ENCODE measurements around the gene COL6A3.

Gene COL6A3

GRCh38 chr2:237337586-237337985, 76.4 kb downstream of the COL6A3 start:
- Histone ChIP-seq H3K27ac (ENCODE audit: low read depth, low read length) (no peak overlapping the region), H3K9ac (ENCODE audit: low read length) (no peak overlapping the region), H3K4me3 (ENCODE audit: low read depth in 1 of 2, low read length in 2 of 2) (no peak overlapping the region), H3K27me3 (ENCODE audit: control insufficient read depth in 1 of 2, insufficient read depth in 2 of 2, low read length in 2 of 2) (no peaks in the 10 kb centered on the region), H3K4me1 (ENCODE audit: insufficient read depth, low read length) (peaks cover 32% of the 10 kb centered on the region), H3K36me3 (ENCODE audit: insufficient read depth, low read length) (peaks cover 86% of the 10 kb centered on the region), H3K9me3 (ENCODE audit: low read length) (no peaks in the 10 kb centered on the region)

GRCh38 chr2:237336131-237336530, 77.8 kb downstream of the COL6A3 start:
- Histone ChIP-seq H3K27ac (ENCODE audit: low read depth, low read length) (no peak overlapping the region), H3K27me3 (ENCODE audit: control insufficient read depth in 1 of 2, insufficient read depth in 2 of 2, low read length in 2 of 2) (no peaks in the 10 kb centered on the region), H3K4me1 (ENCODE audit: insufficient read depth, low read length) (peaks cover 33% of the 10 kb centered on the region), H3K9me3 (ENCODE audit: low read length) (no peaks in the 10 kb centered on the region), H3K9ac (ENCODE audit: low read length) (no peak overlapping the region), H3K36me3 (ENCODE audit: insufficient read depth, low read length) (peaks cover 80% of the 10 kb centered on the region), H3K4me3 (ENCODE audit: low read depth in 1 of 2, low read length in 2 of 2) (no peak overlapping the region)

- Histone ChIP-seq H3K9ac (ENCODE audit: low read length) (no peak overlapping the region), H3K27ac (ENCODE audit: low read depth, low read length) (peak overlapping the region; percentile 51), H3K9me3 (ENCODE audit: low read length) (no peaks in the 10 kb centered on the region), H3K27me3 (ENCODE audit: control insufficient read depth in 1 of 2, insufficient read depth in 2 of 2, low read length in 2 of 2) (no peaks in the 10 kb centered on the region), H3K4me3 (ENCODE audit: low read depth in 1 of 2, low read length in 2 of 2) (no peak overlapping the region), H3K4me1 (ENCODE audit: insufficient read depth, low read length) (peaks cover 42% of the 10 kb centered on the region), H3K36me3 (ENCODE audit: insufficient read depth, low read length) (peaks cover 73% of the 10 kb centered on the region)
These were observed 80.2 kb downstream of the COL6A3 start for GRCh38 chr2:237333748-237334147.

DNA sequence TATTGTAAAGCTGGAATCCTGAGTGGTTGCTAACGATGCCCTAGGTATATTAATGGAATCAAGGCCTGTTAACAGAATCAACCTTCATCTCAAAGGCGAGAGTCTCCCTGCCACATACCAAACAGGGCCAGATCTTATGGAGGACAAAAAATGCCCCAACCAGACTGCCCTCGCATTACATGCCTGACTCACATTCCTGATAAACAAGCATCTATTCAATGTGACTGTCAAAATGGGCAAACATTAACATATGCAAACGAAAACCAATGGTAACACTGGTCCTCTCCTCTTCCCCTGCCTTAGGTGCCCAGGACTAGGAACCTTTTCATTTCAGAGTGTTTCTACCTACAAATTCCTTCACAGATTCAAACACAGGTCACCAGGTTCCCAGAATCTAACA, 83.4 kb downstream of the COL6A3 start:
- Histone ChIP-seq H3K36me3 (ENCODE audit: insufficient read depth, low read length) (peaks cover 69% of the 10 kb centered on the region), H3K4me1 (ENCODE audit: insufficient read depth, low read length) (peaks cover 74% of the 10 kb centered on the region), H3K27ac (ENCODE audit: low read depth, low read length) (peak overlapping the region; percentile 59), H3K9ac (ENCODE audit: low read length) (no peak overlapping the region), H3K27me3 (ENCODE audit: control insufficient read depth in 1 of 2, insufficient read depth in 2 of 2, low read length in 2 of 2) (no peaks in the 10 kb centered on the region), H3K4me3 (ENCODE audit: low read depth in 1 of 2, low read length in 2 of 2) (no peak overlapping the region), H3K9me3 (ENCODE audit: low read length) (no peaks in the 10 kb centered on the region)

DNA sequence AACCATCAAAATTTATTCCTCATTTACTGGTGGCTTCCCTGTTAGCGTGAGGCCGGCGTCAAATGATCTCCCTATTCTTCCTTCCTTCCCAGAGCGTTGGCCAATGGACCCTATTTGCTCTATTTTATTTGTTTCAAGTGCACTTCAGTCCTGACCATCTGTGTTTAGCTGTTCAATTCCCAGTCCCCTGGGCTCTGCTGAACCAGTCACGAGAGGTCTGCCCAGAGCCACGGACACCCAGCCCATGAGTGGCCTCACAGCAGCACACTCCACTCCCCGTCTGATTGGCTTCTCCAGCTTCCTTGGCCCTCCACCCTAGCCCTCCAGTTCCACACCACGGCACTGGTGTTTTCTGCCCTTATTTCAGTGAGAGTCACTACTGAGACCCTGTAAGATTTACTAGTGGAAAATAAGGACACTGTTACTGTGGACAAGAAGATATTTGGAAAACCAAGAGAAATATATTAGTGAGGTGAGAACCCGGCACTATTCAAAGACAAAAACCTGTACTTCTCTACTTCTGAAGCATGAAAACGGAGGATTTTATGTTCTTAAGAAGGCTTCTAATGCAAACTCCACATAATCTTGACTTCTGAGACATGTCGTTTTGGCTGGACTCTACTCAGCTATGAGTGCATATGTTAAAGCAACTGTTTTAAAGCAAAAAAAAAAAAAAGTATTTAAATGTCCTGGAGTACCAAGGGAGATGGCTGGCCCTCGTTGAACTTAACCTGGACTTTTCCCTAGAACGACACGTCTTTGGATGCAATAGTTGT, 86.6 kb downstream of the COL6A3 start:
- Histone ChIP-seq H3K27ac (ENCODE audit: low read depth, low read length) (peak overlapping the region; percentile 95), H3K27me3 (ENCODE audit: control insufficient read depth in 1 of 2, insufficient read depth in 2 of 2, low read length in 2 of 2) (no peaks in the 10 kb centered on the region), H3K9ac (ENCODE audit: low read length) (no peak overlapping the region), H3K4me3 (ENCODE audit: low read depth in 1 of 2, low read length in 2 of 2) (no peak overlapping the region), H3K4me1 (ENCODE audit: insufficient read depth, low read length) (peaks cover 80% of the 10 kb centered on the region), H3K9me3 (ENCODE audit: low read length) (no peaks in the 10 kb centered on the region), H3K36me3 (ENCODE audit: insufficient read depth, low read length) (peaks cover 55% of the 10 kb centered on the region)

- Histone ChIP-seq H3K27me3 (ENCODE audit: control insufficient read depth in 1 of 2, insufficient read depth in 2 of 2, low read length in 2 of 2) (no peaks in the 10 kb centered on the region), H3K27ac (ENCODE audit: low read depth, low read length) (peak overlapping the region; percentile 95), H3K9me3 (ENCODE audit: low read length) (no peaks in the 10 kb centered on the region), H3K4me3 (ENCODE audit: low read depth in 1 of 2, low read length in 2 of 2) (no peak overlapping the region), H3K9ac (ENCODE audit: low read length) (no peak overlapping the region), H3K36me3 (ENCODE audit: insufficient read depth, low read length) (peaks cover 56% of the 10 kb centered on the region), H3K4me1 (ENCODE audit: insufficient read depth, low read length) (peaks cover 83% of the 10 kb centered on the region)
These were observed 87.4 kb downstream of the COL6A3 start for GRCh38 chr2:237326266-237327171.

- Histone ChIP-seq H3K27ac (ENCODE audit: low read depth, low read length) (peak overlapping the region; percentile 95), H3K9me3 (ENCODE audit: low read length) (no peaks in the 10 kb centered on the region), H3K9ac (ENCODE audit: low read length) (no peak overlapping the region), H3K4me1 (ENCODE audit: insufficient read depth, low read length) (peaks cover 89% of the 10 kb centered on the region), H3K36me3 (ENCODE audit: insufficient read depth, low read length) (peaks cover 49% of the 10 kb centered on the region), H3K4me3 (ENCODE audit: low read depth in 1 of 2, low read length in 2 of 2) (no peak overlapping the region), H3K27me3 (ENCODE audit: control insufficient read depth in 1 of 2, insufficient read depth in 2 of 2, low read length in 2 of 2) (no peaks in the 10 kb centered on the region)
These were observed 89.1 kb downstream of the COL6A3 start for GRCh38 chr2:237324837-237325236.

DNA sequence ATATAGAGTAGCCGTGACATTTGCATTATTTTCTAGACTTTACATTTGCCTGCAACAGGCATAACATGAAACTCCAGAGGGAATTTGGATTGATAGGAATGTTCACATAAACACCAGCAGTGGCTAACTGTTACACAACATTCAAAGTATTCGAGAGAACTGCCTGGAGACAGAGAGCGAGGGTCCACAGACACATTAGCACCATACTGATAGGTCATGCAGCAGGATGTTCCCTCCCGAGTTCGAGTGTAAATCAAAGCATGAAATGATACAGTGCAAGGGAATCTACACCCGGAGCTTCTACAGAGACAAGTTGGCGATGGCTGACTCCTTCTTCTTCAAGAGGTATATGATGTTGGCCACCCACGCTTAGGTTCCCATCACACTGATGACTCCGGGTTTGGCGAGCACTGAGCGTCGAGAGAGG, 89.5 kb downstream of the COL6A3 start:
- H3K4me3 ChIP-seq (ENCODE audit: low read depth in 1 of 2, low read length in 2 of 2) = no peak overlapping the region
- H3K27me3 ChIP-seq (ENCODE audit: control insufficient read depth in 1 of 2, insufficient read depth in 2 of 2, low read length in 2 of 2) = no peaks in the 10 kb centered on the region
- H3K9me3 ChIP-seq (ENCODE audit: low read length) = no peaks in the 10 kb centered on the region
- H3K9ac ChIP-seq (ENCODE audit: low read length) = no peak overlapping the region
- H3K36me3 ChIP-seq (ENCODE audit: insufficient read depth, low read length) = peaks cover 45% of the 10 kb centered on the region
- peak overlapping the region; percentile 95 for H3K27ac ChIP-seq (ENCODE audit: low read depth, low read length)
- peaks cover 93% of the 10 kb centered on the region for H3K4me1 ChIP-seq (ENCODE audit: insufficient read depth, low read length)

DNA sequence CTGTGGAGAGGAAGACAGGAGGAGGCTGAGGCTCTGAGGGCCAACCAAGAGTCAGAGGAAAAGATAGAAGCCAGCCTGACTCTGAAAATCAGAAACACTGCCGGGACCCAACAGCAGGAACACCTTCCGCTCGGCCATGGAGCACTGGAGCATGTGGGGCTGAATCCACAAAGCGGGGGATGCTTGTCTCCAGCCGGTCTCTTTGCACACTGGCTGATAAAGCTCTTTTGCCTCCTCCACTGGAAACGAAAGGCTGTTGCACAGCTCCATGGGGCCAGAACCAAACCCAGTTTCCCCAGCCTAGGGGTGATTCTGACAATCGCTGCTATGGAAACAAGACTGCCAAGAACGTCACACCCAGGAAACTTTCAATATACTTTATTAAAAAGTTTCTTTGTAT, 90.3 kb downstream of the COL6A3 start:
- H3K27me3 ChIP-seq (ENCODE audit: control insufficient read depth in 1 of 2, insufficient read depth in 2 of 2, low read length in 2 of 2) = no peaks in the 10 kb centered on the region
- no peaks in the 10 kb centered on the region for H3K9me3 ChIP-seq (ENCODE audit: low read length)
- H3K9ac ChIP-seq (ENCODE audit: low read length) = no peak overlapping the region
- H3K4me3 ChIP-seq (ENCODE audit: low read depth in 1 of 2, low read length in 2 of 2) = peak overlapping the region in 1 of 2 donors; percentile 5
- H3K4me1 ChIP-seq (ENCODE audit: insufficient read depth, low read length) = peaks cover 99% of the 10 kb centered on the region
- peak overlapping the region; percentile 95 for H3K27ac ChIP-seq (ENCODE audit: low read depth, low read length)
- H3K36me3 ChIP-seq (ENCODE audit: insufficient read depth, low read length) = peaks cover 39% of the 10 kb centered on the region

DNA sequence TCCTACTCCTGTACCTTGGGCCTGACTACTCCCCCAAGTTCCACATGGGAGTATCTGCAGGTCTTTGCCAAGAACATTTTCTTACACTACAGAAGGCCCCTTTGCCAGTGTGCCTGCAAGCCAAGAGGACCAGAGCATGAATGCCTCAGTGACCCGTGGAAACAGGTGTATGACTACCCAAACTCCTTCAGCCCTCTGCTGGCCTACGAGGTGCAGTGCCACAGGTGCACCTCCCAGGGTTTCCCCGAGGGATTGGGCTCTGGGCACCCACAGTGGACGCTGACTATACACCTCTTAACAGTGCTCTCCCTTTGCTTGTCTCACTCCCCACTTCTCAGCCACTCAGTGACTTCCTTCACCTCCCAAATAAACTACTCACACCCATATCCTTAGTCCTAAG, 91.4 kb downstream of the COL6A3 start:
- Histone ChIP-seq H3K27ac (ENCODE audit: low read depth, low read length) (peak overlapping the region; percentile 95), H3K27me3 (ENCODE audit: control insufficient read depth in 1 of 2, insufficient read depth in 2 of 2, low read length in 2 of 2) (no peaks in the 10 kb centered on the region), H3K9me3 (ENCODE audit: low read length) (no peaks in the 10 kb centered on the region), H3K9ac (ENCODE audit: low read length) (no peak overlapping the region), H3K4me1 (ENCODE audit: insufficient read depth, low read length) (peaks cover 99% of the 10 kb centered on the region), H3K4me3 (ENCODE audit: low read depth in 1 of 2, low read length in 2 of 2) (peak overlapping the region in 1 of 2 donors; percentile 14), H3K36me3 (ENCODE audit: insufficient read depth, low read length) (peaks cover 28% of the 10 kb centered on the region)

DNA sequence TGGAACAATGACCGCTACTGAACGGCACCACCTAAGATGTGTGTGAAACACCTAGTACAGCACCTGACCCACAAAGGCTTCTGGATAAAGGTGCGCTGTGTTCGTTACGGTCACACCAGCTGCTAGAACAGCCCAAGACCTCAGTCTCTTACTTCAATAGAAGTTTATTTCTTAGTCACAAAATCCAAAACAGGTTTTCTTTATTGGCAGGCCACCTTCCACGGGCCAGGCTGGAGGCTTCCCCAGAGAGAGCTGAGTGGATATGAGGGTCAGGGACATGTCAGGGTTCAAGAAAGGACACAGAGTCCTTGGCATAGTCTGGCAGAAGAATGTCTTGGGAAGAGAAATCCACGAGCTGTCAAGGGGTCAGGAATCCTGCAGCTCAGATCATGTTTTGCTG, 92.2 kb downstream of the COL6A3 start:
- Histone ChIP-seq H3K9me3 (ENCODE audit: low read length) (no peaks in the 10 kb centered on the region), H3K27ac (ENCODE audit: low read depth, low read length) (peak overlapping the region; percentile 95), H3K4me1 (ENCODE audit: insufficient read depth, low read length) (peaks cover 99% of the 10 kb centered on the region), H3K27me3 (ENCODE audit: control insufficient read depth in 1 of 2, insufficient read depth in 2 of 2, low read length in 2 of 2) (no peaks in the 10 kb centered on the region), H3K9ac (ENCODE audit: low read length) (no peak overlapping the region), H3K36me3 (ENCODE audit: insufficient read depth, low read length) (peaks cover 24% of the 10 kb centered on the region), H3K4me3 (ENCODE audit: low read depth in 1 of 2, low read length in 2 of 2) (peak overlapping the region in 1 of 2 donors; percentile 8)

All from muscle layer of colon (tissue), 2 donors.